ENCODE measurements around the gene GYS1. TPM values are rescaled to one million over a fixed set of nuclear protein-coding genes. Genes with fewer than 3 reads are reported as not detected.

GYS1 gene
- total and polyA plus RNA-seq, 2 of the 8 experiments (the other 6 are each of a cell fraction or from before 2014, with no cell fraction given) = 30.0 to 38.7 TPM

DNA sequence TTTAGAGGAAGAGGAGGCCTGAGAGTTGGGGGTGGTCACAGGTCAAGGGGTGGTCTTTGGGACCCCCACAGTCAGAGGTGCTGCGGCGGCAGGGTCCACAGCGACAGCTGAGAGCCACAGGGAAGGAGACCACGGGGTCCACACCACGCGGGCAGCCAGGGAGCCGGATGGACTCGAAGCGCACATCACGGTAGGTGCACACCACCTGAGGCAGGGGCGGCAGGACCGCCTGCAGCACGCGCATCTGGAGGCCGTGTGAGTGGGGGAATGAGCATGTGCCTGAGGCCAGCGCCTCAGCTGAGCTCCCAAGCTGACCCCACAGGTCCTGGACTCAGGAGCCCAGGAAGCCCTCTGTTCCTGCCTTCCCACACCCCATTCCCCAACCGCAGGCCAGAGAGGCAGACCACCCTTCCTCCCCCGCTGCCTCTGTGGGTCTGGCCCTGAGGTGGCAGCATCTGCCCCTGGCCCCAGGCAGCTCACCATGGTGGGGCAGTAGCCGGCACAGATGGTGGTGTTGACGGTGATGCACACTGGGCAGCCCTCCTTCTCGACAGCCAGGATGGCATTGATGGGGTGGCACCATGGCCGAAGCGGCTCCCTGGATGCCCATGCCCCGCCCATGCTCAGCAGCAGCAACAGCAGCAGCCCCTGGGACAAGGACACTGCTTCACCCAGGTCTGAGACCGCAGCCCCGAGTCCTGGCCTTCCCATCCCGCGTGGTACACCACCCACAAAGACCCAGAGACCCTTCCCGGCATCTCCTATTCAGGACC is 23.1 kb upstream of the GYS1 start:
- WGBS, 2 experiments (ENCODE audit: extremely low coverage in 1 of 2, insufficient coverage in 1 of 2, insufficient read length in 1 of 2, insufficient replicate concordance in 2 of 2, low coverage in 1 of 2, low lambda C conversion rate in 2 of 2, missing lambda C conversion rate in 1 of 2) = 96% methylated on average over 13 of the region's 29 CpGs; no CpG with 5 or more reads in 1 of the 2 experiments
- Histone ChIP-seq H4K5ac (ENCODE audit: insufficient read length, low read depth, low read length) (no peak overlapping the region), H2BK15ac (ENCODE audit: low read length) (no peak overlapping the region), H3K36me3 (ENCODE audit: control insufficient read depth in 2 of 4, insufficient read depth in 4 of 4, low read length in 3 of 4) (peaks cover 8 to 19% (median 13%) of the 10 kb centered on the region in 4 experiments; a peak in 7 of 8 replicates), H3K4me3 (ENCODE audit: extremely low read depth in 1 of 4, insufficient read depth in 2 of 4, low read depth in 3 of 4, low read length in 4 of 4) (no peak overlapping the region), H3K4me1 (replicated peaks in 1 of 4; ENCODE audit: control insufficient read depth in 3 of 4, insufficient read depth in 4 of 4, low read length in 3 of 4) (peaks cover 0 to 17% (median 8%) of the 10 kb centered on the region in 4 experiments; a peak in 5 of 7 replicates), H3K14ac (ENCODE audit: insufficient read length) (no peak overlapping the region), H4K8ac (ENCODE audit: extremely low read depth, insufficient read depth, low read length) (no peak overlapping the region), H2AFZ (ENCODE audit: low read length) (no peak overlapping the region), H3K23ac (ENCODE audit: insufficient read length) (no peak overlapping the region), H3K23me2 (ENCODE audit: low read depth, low read length) (peaks cover 6% of the 10 kb centered on the region; the same call in 1 of the 2 replicates), H3K9me3 (ENCODE audit: insufficient read depth in 2 of 2, low read depth in 1 of 2, low read length in 1 of 2) (no peaks in the 10 kb centered on the region), H3K56ac (replicated peaks; ENCODE audit: insufficient read length, low read depth, low read length) (no peak overlapping the region), H4K91ac (replicated peaks; ENCODE audit: insufficient read length, low read length) (no peak overlapping the region), H3K4me2 (ENCODE audit: insufficient read depth in 1 of 2, low read depth in 2 of 2, low read length in 2 of 2) (no peak overlapping the region; a peak in 1 of 4 replicates), H2BK5ac (ENCODE audit: low read depth, low read length) (no peak overlapping the region), H3K4ac (replicated peaks; ENCODE audit: insufficient read length, low read depth, low read length) (no peak overlapping the region), H3K27ac (ENCODE audit: low read depth, low read length) (no peak overlapping the region), H3K79me1 (ENCODE audit: low read depth, low read length) (no peaks in the 10 kb centered on the region), H3K27me3 (replicated peaks in 1 of 4; ENCODE audit: control insufficient read depth in 3 of 4, extremely low read depth in 1 of 4, insufficient read depth in 3 of 4, low read length in 3 of 4) (peaks cover 0 to 15% (median 9%) of the 10 kb centered on the region in 4 experiments; a peak in 5 of 7 replicates), H3K79me2 (ENCODE audit: control insufficient read depth in 1 of 2, insufficient read depth in 2 of 2, low read length in 2 of 2) (no peaks in the 10 kb centered on the region), H3K18ac (ENCODE audit: extremely low read depth, low read length) (no peak overlapping the region), H3K9ac (replicated peaks in 1 of 4; ENCODE audit: extremely low read depth in 1 of 4, low read depth in 3 of 4, low read length in 3 of 4) (no peak overlapping the region), H2BK20ac (ENCODE audit: low read length) (no peak overlapping the region), H4K20me1 (replicated peaks in 1 of 2; ENCODE audit: control insufficient read depth in 1 of 2, insufficient read depth in 2 of 2, low read length in 2 of 2) (peaks cover 1 to 2% of the 10 kb centered on the region in 2 experiments), H2BK120ac (replicated peaks; ENCODE audit: low read depth, low read length) (no peak overlapping the region), H2BK12ac (ENCODE audit: low read depth, low read length) (no peak overlapping the region), H2AK5ac (ENCODE audit: low read depth, low read length) (no peak overlapping the region)
- no peak for DNase-seq (ENCODE audit: low read depth in 1 of 2, low spot score in 2 of 2)
- FAIRE-seq = no peak
- no peak for TF ChIP-seq RFX5 (IDR thresholded peaks at IDR 0.05; ENCODE audit: borderline replicate concordance, low read depth, low read length)
- TF ChIP-seq YY1 (IDR thresholded peaks at IDR 0.05; ENCODE audit: low read depth, low read length) = no peak
- TF ChIP-seq HDAC6 (IDR thresholded peaks at IDR 0.05; ENCODE audit: low read depth, low read length) = no peak
- TF ChIP-seq, protein P1, sequence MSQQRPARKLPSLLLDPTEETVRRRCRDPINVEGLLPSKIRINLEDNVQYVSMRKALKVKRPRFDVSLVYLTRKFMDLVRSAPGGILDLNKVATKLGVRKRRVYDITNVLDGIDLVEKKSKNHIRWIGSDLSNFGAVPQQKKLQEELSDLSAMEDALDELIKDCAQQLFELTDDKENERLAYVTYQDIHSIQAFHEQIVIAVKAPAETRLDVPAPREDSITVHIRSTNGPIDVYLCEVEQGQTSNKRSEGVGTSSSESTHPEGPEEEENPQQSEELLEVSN (IDR thresholded peaks at IDR 0.05) = no peak
- TF ChIP-seq SP2 (IDR thresholded peaks at IDR 0.05; ENCODE audit: low read length) = no peak
- TF ChIP-seq CBX8 (IDR thresholded peaks at IDR 0.05; ENCODE audit: borderline replicate concordance, low read depth, low read length) = no peak
- no peak for TF ChIP-seq EGR1 (IDR thresholded peaks at IDR 0.05; ENCODE audit: borderline replicate concordance, low read depth, low read length)
- TF ChIP-seq NANOG (IDR thresholded peaks at IDR 0.05; ENCODE audit: insufficient read depth, low read depth, low read length, poor library complexity, severe bottlenecking) = no peak
- TF ChIP-seq KDM4A (IDR thresholded peaks at IDR 0.05; ENCODE audit: low read depth, low read length, severe bottlenecking) = no peak
- ChIA-PET CTCF (ENCODE audit: partially characterized antibody) (interaction anchor here (2.3 to 8.1 kb wide), 2 partner anchors 10 to 17 kb away, joined by 6 to 46 read pairs; no protein-coding TSS in a partner anchor), POLR2A (ENCODE audit: partially characterized antibody) (no interaction called here)

Data from H1 (cell line).